GM21360 (cell line): ENCODE data around the gene TFF3.

Experiments
- ATAC-seq: cut with Tn5 transposase; IDR thresholded peaks from one replicate; pipeline ENCODE4 v1.9.1; 2021; ENCODE audit warnings: mild to moderate bottlenecking, moderate library complexity; ENCODE audit not compliant: unreplicated experiment

TFF3 gene

GRCh38 chr21:42291751-42292562 lies 23.3 kb downstream of the TFF3 start:
- no peak for ATAC-seq

- ATAC-seq: no peak
Observed at GRCh38 chr21:42291003-42291750, 24.0 kb downstream of the TFF3 start.

GRCh38 chr21:42290505-42290904 lies 24.7 kb downstream of the TFF3 start:
- ATAC-seq: no peak

GRCh38 chr21:42289926-42290325 lies 25.3 kb downstream of the TFF3 start:
- no peak for ATAC-seq

- no peak for ATAC-seq
Observed at GRCh38 chr21:42288962-42289361, 26.2 kb downstream of the TFF3 start.

- no peak for ATAC-seq
Observed at GRCh38 chr21:42287193-42288083, 27.8 kb downstream of the TFF3 start.

- ATAC-seq: no peak
Observed at GRCh38 chr21:42286416-42286815, 28.8 kb downstream of the TFF3 start.

GRCh38 chr21:42285569-42286245 lies 29.5 kb downstream of the TFF3 start:
- ATAC-seq: no peak

- ATAC-seq: no peak
Observed at GRCh38 chr21:42282715-42283114, 32.5 kb downstream of the TFF3 start.

GRCh38 chr21:42282021-42282420 lies 33.2 kb downstream of the TFF3 start:
- ATAC-seq: no peak

GRCh38 chr21:42281181-42281680 lies 34.0 kb downstream of the TFF3 start:
- no peak for ATAC-seq

- no peak for ATAC-seq
Observed at GRCh38 chr21:42280356-42281180, 34.6 kb downstream of the TFF3 start.

GRCh38 chr21:42279888-42280287 lies 35.3 kb downstream of the TFF3 start:
- ATAC-seq: no peak

GRCh38 chr21:42279341-42279871 lies 35.8 kb downstream of the TFF3 start:
- ATAC-seq: no peak

GRCh38 chr21:42278451-42279149 lies 36.6 kb downstream of the TFF3 start:
- ATAC-seq: no peak

GRCh38 chr21:42277593-42277992 lies 37.6 kb downstream of the TFF3 start:
- no peak for ATAC-seq

- ATAC-seq: no peak
Observed at GRCh38 chr21:42276526-42277154, 38.6 kb downstream of the TFF3 start.

- no peak for ATAC-seq
Observed at GRCh38 chr21:42276076-42276475, 39.1 kb downstream of the TFF3 start.
